ENCODE measurements around the gene CYP26B1.
"Not testable (repeated sequence)": the region's sequence is repeated elsewhere in the genome, so short reads cannot be mapped to it uniquely, and the experiment has no call there.

CYP26B1 gene

GRCh38 chr2:72112981-72113846 is 34.4 kb downstream of the CYP26B1 start:
- no peak for DNase-seq (ENCODE audit: low read depth in 1 of 2, low spot score in 1 of 2)

GRCh38 chr2:72112401-72112800 is 35.3 kb downstream of the CYP26B1 start:
- no peak for DNase-seq (ENCODE audit: low read depth in 1 of 2, low spot score in 1 of 2)

GRCh38 chr2:72111061-72111460 is 36.6 kb downstream of the CYP26B1 start:
- no peak for DNase-seq (ENCODE audit: low read depth in 1 of 2, low spot score in 1 of 2)

- no peak for DNase-seq (ENCODE audit: low read depth in 1 of 2, low spot score in 1 of 2)
Measured at GRCh38 chr2:72109904-72110303, 37.8 kb downstream of the CYP26B1 start.

GRCh38 chr2:72109291-72109690 is 38.4 kb downstream of the CYP26B1 start:
- no peak for DNase-seq (ENCODE audit: low read depth in 1 of 2, low spot score in 1 of 2)

GRCh38 chr2:72108121-72108520 is 39.5 kb downstream of the CYP26B1 start:
- DNase-seq (ENCODE audit: low read depth in 1 of 2, low spot score in 1 of 2) = no peak

GRCh38 chr2:72106978-72107377 is 40.7 kb downstream of the CYP26B1 start:
- no peak for DNase-seq (ENCODE audit: low read depth in 1 of 2, low spot score in 1 of 2)

- no peak for DNase-seq (ENCODE audit: low read depth in 1 of 2, low spot score in 1 of 2)
Measured at GRCh38 chr2:72104821-72105588, 42.7 kb downstream of the CYP26B1 start.

GRCh38 chr2:72103690-72104089 is 44.0 kb downstream of the CYP26B1 start:
- DNase-seq (ENCODE audit: low read depth in 1 of 2, low spot score in 1 of 2) = no peak

GRCh38 chr2:72103161-72103560 is 44.5 kb downstream of the CYP26B1 start:
- DNase-seq (ENCODE audit: low read depth in 1 of 2, low spot score in 1 of 2) = no peak

GRCh38 chr2:72098935-72099334 is 48.7 kb downstream of the CYP26B1 start:
- DNase-seq (ENCODE audit: low read depth in 1 of 2, low spot score in 1 of 2) = no peak

- no peak for DNase-seq (ENCODE audit: low read depth in 1 of 2, low spot score in 1 of 2)
Measured at GRCh38 chr2:72097276-72097675, 50.4 kb downstream of the CYP26B1 start.

- no peak for DNase-seq (ENCODE audit: low read depth in 1 of 2, low spot score in 1 of 2)
Measured at GRCh38 chr2:72096181-72096580, 51.5 kb downstream of the CYP26B1 start.

- DNase-seq (ENCODE audit: low read depth in 1 of 2, low spot score in 1 of 2) = no peak
Measured at GRCh38 chr2:72095364-72095763, 52.3 kb downstream of the CYP26B1 start.

GRCh38 chr2:72094701-72095100 is 53.0 kb downstream of the CYP26B1 start:
- no peak for DNase-seq (ENCODE audit: low read depth in 1 of 2, low spot score in 1 of 2)

GRCh38 chr2:72092111-72092510 is 55.6 kb downstream of the CYP26B1 start:
- no peak for DNase-seq (ENCODE audit: low read depth in 1 of 2, low spot score in 1 of 2)

GRCh38 chr2:72090781-72091482 is 56.7 kb downstream of the CYP26B1 start:
- no peak for DNase-seq (ENCODE audit: low read depth in 1 of 2, low spot score in 1 of 2)

GRCh38 chr2:72090271-72090720 is 57.4 kb downstream of the CYP26B1 start:
- DNase-seq (ENCODE audit: low read depth in 1 of 2, low spot score in 1 of 2) = no peak

GRCh38 chr2:72089537-72089936 is 58.1 kb downstream of the CYP26B1 start:
- DNase-seq (ENCODE audit: low read depth in 1 of 2, low spot score in 1 of 2) = no peak

GRCh38 chr2:72089028-72089427 is 58.6 kb downstream of the CYP26B1 start:
- no peak for DNase-seq (ENCODE audit: low read depth in 1 of 2, low spot score in 1 of 2)

- not testable (repeated sequence) for DNase-seq (ENCODE audit: low read depth in 1 of 2, low spot score in 1 of 2)
Measured at GRCh38 chr2:72086871-72087633, 60.6 kb downstream of the CYP26B1 start.

Measured in activated CD4-positive, alpha-beta T cell treated with anti-CD3 and anti-CD28 coated beads, Interleukin-2, amount 50 U/mL, for 24 hours (primary cell).